Vagina (tissue), 2 donors: Measurements from ENCODE around the gene SLC28A2.

Experiments used
- POLR2A ChIP-seq, 2 donors: fragments of 450-650 bp; IDR thresholded peaks; one replicate each; pipeline ENCODE4 v1.6.1; 2017; ENCODE audit warnings: antibody characterized with exemption in 2 of 2, mild to moderate bottlenecking in 2 of 2, moderate library complexity in 2 of 2
- TF ChIP-seq, protein P1 (sequence below), 3 experiments: fragments of 450-650 bp in 2 of 3; fragments of 200-600 bp in 1 of 3; sonication (generic) in 1 of 3; IDR thresholded peaks; one replicate each; pipeline ENCODE4 v1.5.1; 2017 to 2019; ENCODE audit warnings: antibody characterized with exemption in 3 of 3, mild to moderate bottlenecking in 2 of 3, moderate library complexity in 2 of 3

DNA sequence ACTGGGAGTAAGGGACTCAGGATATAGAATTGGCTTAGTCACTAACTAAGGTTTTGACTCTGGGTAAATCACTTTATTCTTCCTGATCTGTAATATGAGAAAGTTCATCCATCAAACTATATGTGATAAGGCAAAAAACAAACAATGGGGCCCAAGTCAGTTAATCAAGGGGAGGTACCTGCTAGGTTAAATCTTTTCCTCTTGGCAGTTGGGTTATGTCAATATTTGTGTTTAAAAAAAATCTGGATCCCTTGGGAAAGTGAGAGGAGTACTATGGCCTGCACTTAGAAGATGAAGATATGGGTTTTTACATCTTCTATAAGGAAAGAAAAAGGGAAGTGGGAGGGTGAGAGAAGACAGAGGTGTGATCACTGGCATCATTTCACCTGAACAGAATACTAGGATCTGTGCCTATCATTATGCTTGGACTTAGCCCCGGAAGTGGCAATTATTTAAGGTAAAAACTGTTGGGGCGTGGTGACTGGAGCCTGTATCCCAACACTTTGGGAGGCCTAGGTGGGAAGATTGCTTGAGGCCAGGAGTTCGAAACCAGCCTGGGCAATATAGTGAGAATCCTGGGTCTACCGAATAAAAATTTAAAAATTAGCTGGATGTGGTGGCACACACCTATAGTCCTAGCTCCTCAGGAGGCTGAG is 2.8 kb upstream of the SLC28A2 start:
- TF ChIP-seq, protein P1, sequence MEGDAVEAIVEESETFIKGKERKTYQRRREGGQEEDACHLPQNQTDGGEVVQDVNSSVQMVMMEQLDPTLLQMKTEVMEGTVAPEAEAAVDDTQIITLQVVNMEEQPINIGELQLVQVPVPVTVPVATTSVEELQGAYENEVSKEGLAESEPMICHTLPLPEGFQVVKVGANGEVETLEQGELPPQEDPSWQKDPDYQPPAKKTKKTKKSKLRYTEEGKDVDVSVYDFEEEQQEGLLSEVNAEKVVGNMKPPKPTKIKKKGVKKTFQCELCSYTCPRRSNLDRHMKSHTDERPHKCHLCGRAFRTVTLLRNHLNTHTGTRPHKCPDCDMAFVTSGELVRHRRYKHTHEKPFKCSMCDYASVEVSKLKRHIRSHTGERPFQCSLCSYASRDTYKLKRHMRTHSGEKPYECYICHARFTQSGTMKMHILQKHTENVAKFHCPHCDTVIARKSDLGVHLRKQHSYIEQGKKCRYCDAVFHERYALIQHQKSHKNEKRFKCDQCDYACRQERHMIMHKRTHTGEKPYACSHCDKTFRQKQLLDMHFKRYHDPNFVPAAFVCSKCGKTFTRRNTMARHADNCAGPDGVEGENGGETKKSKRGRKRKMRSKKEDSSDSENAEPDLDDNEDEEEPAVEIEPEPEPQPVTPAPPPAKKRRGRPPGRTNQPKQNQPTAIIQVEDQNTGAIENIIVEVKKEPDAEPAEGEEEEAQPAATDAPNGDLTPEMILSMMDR (IDR thresholded peaks at IDR 0.05), result no peak
- no peak for TF ChIP-seq POLR2A (IDR thresholded peaks at IDR 0.05)
